Activated CD8-positive, alpha-beta memory T cell treated with anti-CD3 and anti-CD28 coated beads for 36 hours (primary cell): ENCODE measurements around the gene CTBP1. TPM values are rescaled to one million over a fixed set of nuclear protein-coding genes. Genes with fewer than 3 reads are reported as not detected.
"Not testable (repeated sequence)": the region's sequence is repeated elsewhere in the genome, so short reads cannot be mapped to it uniquely, and the experiment has no call there.

Source experiments
- CTCF ChIA-PET: fragments of 350-600 bp; sonication (Branson Sonifier 250); formaldehyde crosslinking; loops from one replicate; lab custom pipeline; 2021; ENCODE audit warnings: antibody characterized with exemption; lab: Charles Lee
- POLR2A ChIA-PET: fragments of 350-600 bp; sonication (Branson Sonifier 250); formaldehyde crosslinking; loops from one replicate; lab custom pipeline; 2021; ENCODE audit warnings: antibody characterized with exemption; lab: Charles Lee
- total RNA-seq, 2 experiments: library from RNA; stranded (reverse); gene quantifications; one replicate each; pipeline ENCODE4 v1.2.3, GENCODE V29; 2021

CTBP1 gene
- total RNA-seq: 100 to 1,000 TPM; 129 to 133 TPM

GRCh38 chr4:1248245-1249147 is at the start of gene CTBP1:
TSS of gene CTBP1 (minus strand) at chr4:1249130. CDS start at chr4:1241331, 7,799 bp downstream.
- CTCF ChIA-PET: interaction anchor here (1.0 to 1.7 kb wide), 4 partner anchors 19 to 111 kb away, joined by 3 to 7 read pairs (median 4); no protein-coding TSS in a partner anchor
- POLR2A ChIA-PET: interaction anchor here (0.5 to 4.1 kb wide), 4 partner anchors 44 to 319 kb away, joined by 3 to 29 read pairs (median 6); partner anchors contain the start of gene UVSSA

DNA sequence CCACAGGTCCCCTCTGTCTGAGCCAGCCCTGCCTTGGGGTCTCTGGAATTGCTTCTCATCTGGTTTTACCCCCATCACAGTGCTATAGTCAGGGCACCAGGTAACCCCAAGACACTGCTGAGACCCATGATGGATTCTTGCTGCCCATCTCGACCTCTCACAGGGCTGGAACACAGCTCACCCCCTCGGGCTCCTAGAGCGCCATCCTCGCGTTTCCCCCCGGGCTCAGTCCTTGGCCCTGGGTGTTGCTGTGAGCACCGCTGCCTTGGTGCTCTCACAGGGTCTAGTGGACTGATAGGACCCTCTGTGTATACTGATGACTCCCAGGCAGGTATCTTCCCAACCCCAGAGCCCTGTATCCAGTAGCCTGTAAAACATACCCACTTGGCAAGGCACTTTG is 49.5 kb upstream of the CTBP1 start:
- CTCF ChIA-PET: no interaction called here
- POLR2A ChIA-PET: interaction anchor here (0.9 kb wide), 1 partner anchor 50 kb away, joined by 3 read pairs; no protein-coding TSS in a partner anchor

- ChIA-PET POLR2A (no interaction called here), CTCF (no interaction called here)
These were observed 48.8 kb upstream of the CTBP1 start for GRCh38 chr4:1297456-1298325.

DNA sequence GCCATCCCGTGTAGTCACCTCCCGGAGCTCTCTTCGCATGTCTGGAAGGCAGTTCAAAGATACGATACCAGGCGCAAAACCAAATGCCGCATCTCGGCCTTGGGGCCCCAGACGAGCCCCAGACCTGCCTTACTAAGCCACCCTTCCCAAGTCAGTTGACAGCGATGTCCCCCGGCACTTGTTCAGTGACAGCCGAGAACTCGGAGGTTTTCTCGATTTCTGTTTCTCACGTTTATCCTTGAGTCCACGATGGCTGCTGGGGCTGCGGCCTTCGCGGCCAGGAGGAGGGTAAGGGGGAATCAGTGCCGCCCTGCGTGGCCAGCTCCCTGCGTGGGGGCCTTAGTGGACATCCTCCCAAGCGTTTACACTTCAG is 48.1 kb upstream of the CTBP1 start:
- CTCF ChIA-PET: no interaction called here

GRCh38 chr4:1296324-1297022 is 47.5 kb upstream of the CTBP1 start:
- ChIA-PET POLR2A (no interaction called here), CTCF (no interaction called here)

More for the DNA sequence above, 48.1 kb upstream of the CTBP1 start:
- POLR2A ChIA-PET: no interaction called here

DNA sequence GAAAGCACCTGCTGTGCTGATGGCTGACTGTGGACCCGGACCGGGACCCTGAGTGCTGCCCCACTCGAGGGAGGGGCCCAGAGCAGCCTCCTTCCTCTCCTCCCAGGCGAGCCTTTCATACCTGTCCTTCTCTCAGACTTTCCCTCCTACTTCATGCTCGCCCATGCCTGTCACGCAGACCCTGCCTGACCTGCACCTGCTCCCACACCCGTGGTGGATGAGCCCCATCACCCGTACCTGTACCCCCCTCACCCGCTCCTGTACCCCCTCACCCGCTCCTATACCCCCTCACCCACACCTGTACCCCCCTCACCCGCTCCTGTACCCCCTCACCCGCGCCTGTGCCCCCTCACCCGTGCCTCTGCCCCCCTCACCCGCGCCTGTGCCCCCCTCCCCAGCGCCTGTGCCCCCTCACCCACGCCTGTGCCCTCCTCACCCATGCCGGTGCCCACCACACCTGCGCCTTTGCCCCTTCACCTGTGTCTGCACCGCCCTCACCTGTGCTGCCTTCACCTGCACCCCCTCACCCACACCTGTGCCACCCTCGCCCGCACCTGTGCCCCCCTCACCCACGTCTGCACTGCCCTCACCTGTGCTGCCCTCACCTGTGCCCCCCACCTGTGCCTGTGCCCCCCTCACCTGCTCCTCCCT is 46.6 kb upstream of the CTBP1 start:
- POLR2A ChIA-PET: no interaction called here
- CTCF ChIA-PET: no interaction called here

GRCh38 chr4:1294891-1295290 is 46.0 kb upstream of the CTBP1 start:
- ChIA-PET CTCF (no interaction called here), POLR2A (no interaction called here)

GRCh38 chr4:1294424-1294823 is 45.5 kb upstream of the CTBP1 start:
- ChIA-PET CTCF (interaction anchor here (0.7 kb wide), 1 partner anchor 9 kb away, joined by 3 read pairs; no protein-coding TSS in a partner anchor), POLR2A (no interaction called here)

DNA sequence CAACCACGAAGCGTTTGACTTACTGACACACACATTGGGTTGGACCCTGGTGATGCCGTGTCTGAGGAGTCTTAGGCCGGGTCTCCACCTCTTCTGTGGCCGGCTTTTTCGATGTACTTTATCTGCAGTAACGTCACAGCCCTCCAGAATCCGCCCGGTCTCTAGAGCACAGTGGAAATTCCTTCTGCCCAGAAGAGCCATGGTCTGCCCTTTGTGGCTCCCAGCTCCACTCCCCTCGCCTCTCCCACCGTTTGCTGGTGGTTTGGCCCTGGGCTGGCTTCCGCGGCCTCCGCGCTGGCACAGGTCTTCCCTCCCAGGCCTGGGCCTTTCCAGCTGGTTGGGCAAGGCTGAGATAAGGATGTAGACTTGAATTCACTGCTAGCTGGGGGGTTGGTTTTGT is 45.1 kb upstream of the CTBP1 start:
- ChIA-PET POLR2A (no interaction called here), CTCF (interaction anchor here (0.7 kb wide), 1 partner anchor 8 kb away, joined by 3 read pairs; no protein-coding TSS in a partner anchor)

DNA sequence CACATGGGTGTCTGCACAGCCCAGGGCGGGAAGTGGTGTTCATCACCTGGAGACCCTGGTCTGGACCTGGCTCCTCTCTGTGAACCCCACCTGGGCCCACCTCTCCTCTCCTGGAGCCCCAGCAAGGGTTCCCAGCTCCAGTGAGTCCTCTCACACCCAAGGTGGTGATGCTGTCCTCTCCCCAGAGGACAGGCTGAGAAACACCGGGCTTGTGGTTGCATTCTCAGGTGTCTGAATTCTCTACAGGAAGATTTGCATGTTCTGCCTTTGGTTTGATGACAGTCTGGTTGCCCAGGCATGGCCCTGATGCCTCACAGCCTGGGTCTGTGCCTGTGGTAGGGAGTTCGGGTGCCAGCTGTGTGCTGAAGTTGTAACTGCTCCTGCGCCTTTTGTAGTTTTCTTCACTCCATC is 44.6 kb upstream of the CTBP1 start:
- ChIA-PET POLR2A (no interaction called here), CTCF (interaction anchor here (0.7 to 1.3 kb wide), 4 partner anchors 8 to 126 kb away, joined by 3 to 4 read pairs (median 4); no protein-coding TSS in a partner anchor)

GRCh38 chr4:1292703-1293011 is 43.7 kb upstream of the CTBP1 start:
- POLR2A ChIA-PET: not testable (repeated sequence)
- CTCF ChIA-PET: interaction anchor here (0.9 to 1.3 kb wide), 3 partner anchors 10 to 125 kb away, joined by 3 to 4 read pairs (median 4); no protein-coding TSS in a partner anchor

DNA sequence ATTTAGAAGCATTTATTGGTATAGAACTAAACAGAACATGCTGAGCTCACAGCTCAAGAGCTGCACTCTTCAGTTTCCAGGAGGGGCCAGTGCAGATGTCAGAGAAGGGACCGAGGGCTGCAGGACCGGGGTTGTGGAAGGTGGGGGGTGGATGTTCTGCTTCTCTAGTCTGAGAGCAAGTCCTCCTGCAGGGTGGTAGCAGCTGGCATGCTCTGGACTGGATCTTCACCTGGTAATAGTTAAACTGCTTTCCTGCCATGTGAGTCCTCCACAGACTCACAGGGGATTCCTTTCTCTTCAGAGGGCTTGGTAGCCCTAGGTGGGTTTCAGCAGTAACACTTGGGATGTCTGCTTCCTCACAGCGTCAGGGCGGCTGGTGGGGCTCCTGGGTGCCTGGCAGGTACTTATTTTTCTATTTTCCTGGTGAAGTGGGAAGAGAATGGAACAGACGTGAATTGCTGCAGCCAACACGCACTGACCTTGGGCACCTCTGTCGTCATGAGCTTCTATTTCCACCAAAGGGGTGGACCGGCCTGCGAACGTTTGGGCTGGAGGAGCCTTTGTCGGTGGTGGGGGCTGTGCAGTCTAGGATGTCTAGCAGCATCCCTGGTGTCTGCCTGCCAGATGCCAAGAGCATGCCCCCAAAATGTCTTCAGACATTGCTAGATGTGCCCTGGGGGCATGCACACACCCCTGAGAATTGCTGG is 43.2 kb upstream of the CTBP1 start:
- POLR2A ChIA-PET: interaction anchor here (1.0 kb wide), 1 partner anchor 56 kb away, joined by 3 read pairs; no protein-coding TSS in a partner anchor
- CTCF ChIA-PET: interaction anchor here (0.8 to 1.3 kb wide), 4 partner anchors 24 to 125 kb away, joined by 3 to 4 read pairs (median 3); no protein-coding TSS in a partner anchor

DNA sequence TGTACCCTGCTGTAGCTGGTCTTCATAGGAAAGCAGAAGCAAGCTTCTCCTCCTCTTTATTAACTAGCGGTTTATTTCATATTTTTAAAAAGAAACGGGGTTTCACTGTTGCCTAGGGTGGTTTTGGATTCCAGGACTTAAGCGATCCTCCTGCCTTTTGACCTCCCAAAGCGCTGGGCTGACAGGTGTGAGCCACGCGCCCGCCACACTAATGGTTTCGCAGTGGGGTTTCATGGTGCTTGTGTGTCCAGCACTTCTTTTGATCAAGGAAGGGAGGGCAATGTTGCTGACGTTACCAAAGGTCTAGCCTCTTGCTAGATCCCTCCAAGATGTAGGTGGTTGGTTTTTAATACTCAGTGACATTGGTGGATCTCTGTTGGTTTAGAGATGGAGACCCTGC is 42.2 kb upstream of the CTBP1 start:
- POLR2A ChIA-PET: interaction anchor here (0.5 to 1.2 kb wide), 2 partner anchors 57 to 618 kb away, joined by 3 to 6 read pairs; no protein-coding TSS in a partner anchor

GRCh38 chr4:1290165-1290977 is 41.4 kb upstream of the CTBP1 start:
- ChIA-PET CTCF (interaction anchor here (0.6 to 2.3 kb wide), 7 partner anchors 20 to 160 kb away, joined by 3 to 6 read pairs (median 5); no protein-coding TSS in a partner anchor), POLR2A (interaction anchor here (0.5 to 1.8 kb wide), 5 partner anchors 19 to 618 kb away, joined by 3 to 11 read pairs (median 6); no protein-coding TSS in a partner anchor)

More for the DNA sequence above, 42.2 kb upstream of the CTBP1 start:
- CTCF ChIA-PET: interaction anchor here (0.8 to 1.5 kb wide), 5 partner anchors 19 to 160 kb away, joined by 3 to 5 read pairs (median 3); no protein-coding TSS in a partner anchor

DNA sequence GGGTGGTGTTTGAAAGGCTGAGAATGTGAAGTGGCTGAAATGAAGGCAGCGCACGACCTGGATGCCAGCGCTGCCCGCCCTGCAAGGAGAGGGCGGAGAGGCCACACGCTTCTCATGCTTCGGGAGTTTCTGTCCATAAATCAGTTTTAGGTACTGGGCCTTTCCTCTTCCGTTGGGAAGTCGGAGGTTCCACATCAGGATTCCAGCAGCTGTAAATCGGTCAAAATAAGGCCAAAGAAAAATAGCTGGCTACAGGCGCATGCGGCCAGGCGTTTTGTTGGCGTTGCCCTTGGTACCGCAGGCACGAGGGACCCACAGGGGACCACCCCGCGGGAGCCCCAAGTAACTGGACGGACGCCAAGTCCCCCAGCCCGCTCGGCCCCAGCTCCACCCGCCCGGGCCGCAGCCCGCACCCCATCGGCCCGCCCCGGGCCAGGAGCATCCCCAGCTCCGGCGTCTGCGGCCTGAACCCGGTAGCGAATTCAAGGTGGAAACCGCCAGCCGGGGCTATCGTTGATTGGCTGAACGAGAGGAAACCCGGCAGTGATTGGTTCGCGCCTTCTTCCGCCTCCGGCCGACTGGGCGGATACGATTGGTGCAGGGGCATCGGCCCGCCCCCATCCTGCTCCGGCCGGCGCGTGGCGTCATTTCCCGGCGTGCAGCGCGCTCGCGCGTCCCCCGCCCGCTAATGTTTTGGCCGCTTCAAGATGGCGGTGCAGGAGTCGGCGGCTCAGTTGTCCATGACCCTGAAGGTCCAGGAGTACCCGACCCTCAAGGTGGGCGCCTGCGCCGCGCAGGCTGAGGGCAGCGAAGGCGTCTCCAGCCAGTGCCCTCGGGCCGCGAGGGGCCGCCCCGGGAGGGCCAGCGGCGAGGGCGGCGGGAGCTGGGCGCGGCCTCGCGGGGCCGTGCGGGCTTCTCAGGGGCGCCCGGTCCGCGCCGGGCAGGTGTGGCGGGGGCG is 40.6 kb upstream of the CTBP1 start, which contains the start of gene MAEA:
Gene MAEA, plus strand, starts transcription at position 685 of the 958 bp plus-strand sequence. Its CDS starts 23 bp downstream, at position 708.
- CTCF ChIA-PET: interaction anchor here (0.5 to 2.3 kb wide), 9 partner anchors 21 to 63 kb away, joined by 3 to 6 read pairs (median 4); no protein-coding TSS in a partner anchor
- POLR2A ChIA-PET: interaction anchor here (0.7 to 1.8 kb wide), 7 partner anchors 20 to 591 kb away, joined by 3 to 11 read pairs (median 3); partner anchors contain the start of gene IDUA
